DND-41 (cell line): ENCODE data around the gene NPIPA8.
"Not testable (repeated sequence)": the region's sequence is repeated elsewhere in the genome, so short reads cannot be mapped to it uniquely, and the experiment has no call there.

Source experiments
- ATAC-seq: fragments of 200-7000 bp; cut with Tn5 transposase; 3 replicates; pipeline ENCODE4 v1.9.1; 2021; ENCODE audit warnings: low read depth; ENCODE audit not compliant: insufficient read depth
- DNase-seq: peaks from one replicate; pipeline ENCODE4 v3.0.0-alpha.2; 2020
- H2AFZ ChIP-seq: 2 replicates; pipeline ENCODE4 v1.6.0; 2012; ENCODE audit warnings: low read depth, low read length
- H3K27ac ChIP-seq: 2 replicates; pipeline ENCODE4 v1.5.1; 2012; ENCODE audit warnings: low read length, inconsistent platforms
- H3K27me3 ChIP-seq: fragments of 200-600 bp; sonication (generic); 2 replicates; pipeline ENCODE4 v1.6.0; 2012; ENCODE audit warnings: low read length, mild to moderate bottlenecking, inconsistent platforms; ENCODE audit not compliant: insufficient read depth, poor library complexity
- H3K36me3 ChIP-seq: 2 replicates; pipeline ENCODE4 v1.5.1; 2012; ENCODE audit warnings: low read length, inconsistent platforms; ENCODE audit not compliant: insufficient read depth
- H3K4me1 ChIP-seq: 2 replicates; pipeline ENCODE4 v1.5.1; 2012; ENCODE audit warnings: mild to moderate bottlenecking, low read length; ENCODE audit not compliant: insufficient read depth
- H3K4me2 ChIP-seq: 2 replicates; pipeline ENCODE4 v1.6.0; 2012; ENCODE audit warnings: mild to moderate bottlenecking, moderate library complexity, low read length, inconsistent platforms; ENCODE audit not compliant: insufficient read depth
- H3K4me3 ChIP-seq, 2 experiments: fragments of 200-600 bp in 1 of 2; shearing (Covaris generic) in 1 of 2; 2 replicates each; pipeline ENCODE4 v1.5.1; 2012 to 2016; ENCODE audit warnings: inconsistent platforms in 2 of 2, low read length in 2 of 2, mild to moderate bottlenecking in 2 of 2, low read depth in 1 of 2, moderate library complexity in 1 of 2
- H3K79me2 ChIP-seq: 2 replicates; pipeline ENCODE4 v1.6.0; 2012; ENCODE audit warnings: low read length, inconsistent platforms; ENCODE audit not compliant: insufficient read depth
- H3K9ac ChIP-seq: 2 replicates; pipeline ENCODE4 v1.6.0; 2012; ENCODE audit warnings: low read depth, mild to moderate bottlenecking, inconsistent platforms, low read length, moderate library complexity
- H3K9me3 ChIP-seq: 2 replicates; pipeline ENCODE4 v1.5.1; 2012; ENCODE audit warnings: low read length, moderate library complexity, mild to moderate bottlenecking, inconsistent platforms; ENCODE audit not compliant: insufficient read depth, severe bottlenecking
- H4K20me1 ChIP-seq: 2 replicates; pipeline ENCODE4 v1.6.0; 2012; ENCODE audit warnings: low read length; ENCODE audit not compliant: insufficient read depth

Gene NPIPA8

DNA sequence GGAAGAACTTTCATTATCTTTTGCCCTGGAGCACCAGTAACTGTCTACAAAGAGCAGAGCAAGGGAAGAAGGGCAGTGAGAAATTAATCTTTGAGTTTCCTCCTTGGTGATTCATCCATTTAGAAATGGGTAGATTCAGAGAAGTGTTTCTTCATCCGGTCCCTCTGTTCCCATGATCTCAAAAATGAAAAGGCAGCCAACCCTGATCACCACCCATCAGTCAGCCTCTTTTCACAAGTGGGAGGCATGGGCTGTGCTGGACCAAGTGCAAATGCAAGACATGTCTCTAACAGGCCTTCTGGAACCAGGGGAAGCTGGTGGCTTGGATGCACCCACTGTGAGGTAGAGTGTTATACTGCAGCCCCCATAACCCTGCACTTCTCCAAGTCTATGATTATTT lies 38.8 kb downstream of the NPIPA8 start:
- not testable (repeated sequence) for H3K79me2 ChIP-seq, H3K9me3 ChIP-seq, H3K9ac ChIP-seq, H2AFZ ChIP-seq, H3K4me3 ChIP-seq, H3K27me3 ChIP-seq, H3K36me3 ChIP-seq, DNase-seq, H3K4me1 ChIP-seq, H3K27ac ChIP-seq, ATAC-seq, H3K4me2 ChIP-seq, H4K20me1 ChIP-seq

- not testable (repeated sequence) for DNase-seq
Measured at GRCh38 chr16:18296931-18297330, 39.6 kb downstream of the NPIPA8 start.

DNA sequence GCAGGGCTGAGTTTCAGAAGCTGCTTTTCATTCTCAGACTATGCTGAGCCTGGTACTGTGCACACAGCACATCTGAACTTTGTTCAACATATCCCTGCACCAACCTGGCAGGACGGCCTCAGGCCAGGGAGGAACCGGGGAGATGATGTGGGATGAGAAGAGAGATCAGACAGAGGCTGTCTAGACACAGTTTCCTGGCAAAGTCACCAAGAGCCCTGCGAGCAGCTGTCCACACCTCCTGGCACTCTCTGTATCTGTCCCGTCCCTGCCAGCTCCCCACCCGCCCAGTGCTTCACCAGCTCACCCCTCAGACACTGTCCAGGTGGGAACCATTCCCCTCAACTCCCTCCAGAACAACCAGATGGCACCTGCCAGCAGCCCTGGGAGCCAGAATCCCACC lies 42.2 kb downstream of the NPIPA8 start:
- H3K36me3 ChIP-seq, H3K27me3 ChIP-seq, DNase-seq, H4K20me1 ChIP-seq, H3K4me1 ChIP-seq, H3K9me3 ChIP-seq, H2AFZ ChIP-seq, H3K4me3 ChIP-seq, H3K79me2 ChIP-seq, ATAC-seq, H3K9ac ChIP-seq, H3K4me2 ChIP-seq, H3K27ac ChIP-seq: not testable (repeated sequence)

More at GRCh38 chr16:18296931-18297330, 39.6 kb downstream of the NPIPA8 start:
- H2AFZ ChIP-seq, H3K36me3 ChIP-seq, H3K9ac ChIP-seq, ATAC-seq, H4K20me1 ChIP-seq, H3K27me3 ChIP-seq, H3K4me2 ChIP-seq, H3K4me1 ChIP-seq, H3K79me2 ChIP-seq, H3K9me3 ChIP-seq, H3K4me3 ChIP-seq, H3K27ac ChIP-seq: not testable (repeated sequence)

- ATAC-seq, H4K20me1 ChIP-seq, H3K9ac ChIP-seq, H3K4me2 ChIP-seq, H2AFZ ChIP-seq, DNase-seq, H3K4me3 ChIP-seq, H3K36me3 ChIP-seq, H3K27ac ChIP-seq, H3K9me3 ChIP-seq, H3K79me2 ChIP-seq, H3K4me1 ChIP-seq, H3K27me3 ChIP-seq: not testable (repeated sequence)
Measured at GRCh38 chr16:18293337-18293956, 43.1 kb downstream of the NPIPA8 start.

DNA sequence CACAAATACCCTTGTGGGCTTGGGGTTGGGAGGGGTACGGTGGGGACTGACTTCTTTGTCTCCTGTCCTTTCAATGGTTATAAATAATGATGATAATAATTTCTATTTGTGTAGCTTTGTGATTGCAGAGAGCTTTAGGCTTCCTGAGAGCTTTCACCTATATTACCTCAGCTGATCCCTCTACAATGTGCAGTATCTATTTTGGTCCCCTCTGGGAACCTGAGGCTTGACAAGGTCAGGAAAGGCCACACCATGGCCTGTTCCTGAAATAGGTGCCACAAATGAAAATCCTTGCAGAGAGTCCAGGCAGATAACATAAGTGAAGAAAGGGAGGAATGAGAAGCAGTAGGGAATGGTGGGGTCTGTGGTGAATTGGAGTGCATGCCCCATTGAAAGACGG lies 45.6 kb downstream of the NPIPA8 start:
- H3K4me2 ChIP-seq, H2AFZ ChIP-seq, H3K9ac ChIP-seq, H3K27me3 ChIP-seq, H3K9me3 ChIP-seq, ATAC-seq, H3K36me3 ChIP-seq, H4K20me1 ChIP-seq, H3K4me3 ChIP-seq, H3K27ac ChIP-seq, H3K4me1 ChIP-seq, DNase-seq, H3K79me2 ChIP-seq: not testable (repeated sequence)

DNA sequence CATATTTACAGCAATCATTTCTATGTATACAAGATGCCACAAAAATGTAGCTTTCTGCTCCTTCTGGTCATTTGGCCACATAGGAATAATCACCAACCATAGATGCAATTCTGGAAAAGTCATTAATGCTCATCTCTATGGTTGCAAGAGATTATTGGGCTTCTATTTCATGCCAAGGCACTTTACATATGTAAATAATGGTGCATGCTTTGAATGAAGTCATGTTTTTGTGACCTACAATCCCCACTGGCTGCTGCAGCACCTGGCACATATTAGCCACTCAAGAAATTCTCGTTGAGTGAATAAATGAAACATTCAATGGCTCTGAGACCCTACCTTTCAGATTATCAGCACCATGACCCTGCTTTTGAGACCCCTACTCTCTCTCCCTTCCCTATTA lies 50.2 kb downstream of the NPIPA8 start:
- H3K9ac ChIP-seq, H3K27ac ChIP-seq, ATAC-seq, H3K27me3 ChIP-seq, H3K9me3 ChIP-seq, H3K4me3 ChIP-seq, DNase-seq, H3K79me2 ChIP-seq, H4K20me1 ChIP-seq, H3K36me3 ChIP-seq, H2AFZ ChIP-seq, H3K4me1 ChIP-seq, H3K4me2 ChIP-seq: not testable (repeated sequence)

- not testable (repeated sequence) for H3K36me3 ChIP-seq, H3K79me2 ChIP-seq, H4K20me1 ChIP-seq
Measured at GRCh38 chr16:18280319-18280718, 56.2 kb downstream of the NPIPA8 start.

DNA sequence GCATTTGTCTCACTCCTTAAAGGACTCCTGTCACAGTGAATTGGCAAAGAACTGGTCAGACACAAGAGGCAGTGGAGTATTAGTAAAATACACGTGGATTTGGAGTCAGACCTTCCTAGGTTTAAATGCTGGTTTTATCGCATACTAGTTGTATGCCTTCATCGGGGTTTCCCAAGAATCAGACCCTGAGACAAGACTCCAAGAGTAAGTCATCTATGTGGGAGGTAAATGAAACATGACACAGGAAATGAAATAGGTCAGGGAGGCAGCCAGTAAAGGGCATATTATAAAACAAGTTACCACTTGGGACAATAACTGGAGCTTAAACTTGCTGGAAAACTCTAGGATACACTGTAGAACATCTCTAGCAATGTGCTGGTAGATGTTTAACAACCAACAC lies 59.8 kb downstream of the NPIPA8 start:
- not testable (repeated sequence) for H3K27ac ChIP-seq, ATAC-seq, H3K79me2 ChIP-seq

More at GRCh38 chr16:18280319-18280718, 56.2 kb downstream of the NPIPA8 start:
- not testable (repeated sequence) for H3K4me2 ChIP-seq, H3K27ac ChIP-seq, DNase-seq, H3K4me3 ChIP-seq, ATAC-seq, H3K9ac ChIP-seq, H2AFZ ChIP-seq, H3K9me3 ChIP-seq, H3K27me3 ChIP-seq, H3K4me1 ChIP-seq

More for the DNA sequence above, 59.8 kb downstream of the NPIPA8 start:
- not testable (repeated sequence) for H3K4me2 ChIP-seq, H3K4me1 ChIP-seq, H3K27me3 ChIP-seq, H2AFZ ChIP-seq, H3K9ac ChIP-seq, H3K9me3 ChIP-seq, H4K20me1 ChIP-seq, H3K4me3 ChIP-seq, H3K36me3 ChIP-seq, DNase-seq
